Caco-2 (cell line): ENCODE measurements around the gene CNIH2. TPM values are rescaled to one million over a fixed set of nuclear protein-coding genes. Genes with fewer than 3 reads are reported as not detected.

Source experiments
- BruUV-seq: library from RNA; stranded (reverse); fragments of 400-500 nt; replicated peaks from 2 replicates; lab custom pipeline; 2021; lab: Mats Ljungman, UMichigan
- CTCF ChIA-PET: fragments of 300-600 bp; sonication (Branson Sonifier 250); formaldehyde crosslinking; loops from one replicate; lab custom pipeline; 2022; ENCODE audit warnings: antibody characterized with exemption; lab: Charles Lee
- POLR2A ChIA-PET: fragments of 300-600 bp; sonication (Branson Sonifier 250); formaldehyde crosslinking; loops from one replicate; lab custom pipeline; 2022; ENCODE audit warnings: antibody characterized with exemption; lab: Charles Lee
- DNase-seq, 2 experiments: peaks; one replicate each; pipeline versions ENCODE4 v3.0.0 to v3.0.0-alpha.2; 2020 to 2022
- H3K27me3 ChIP-seq: replicated peaks from 2 replicates; pipeline ENCODE4 v1.6.0; 2011; ENCODE audit warnings: low read length; ENCODE audit not compliant: control insufficient read depth, insufficient read depth
- H3K36me3 ChIP-seq: 2 replicates; pipeline ENCODE4 v1.5.1; 2011; ENCODE audit warnings: low read length; ENCODE audit not compliant: control insufficient read depth, insufficient read depth
- H3K4me1 ChIP-seq: fragments of 250-450 bp; sonication (Bioruptor Pico); 2 replicates; pipeline ENCODE4 v1.5.1; 2020; ENCODE audit warnings: mild to moderate bottlenecking
- H3K4me3 ChIP-seq: 2 replicates; pipeline ENCODE4 v1.5.1; 2011; ENCODE audit warnings: low read depth, mild to moderate bottlenecking, control low read depth, low read length
- H3K9me3 ChIP-seq: fragments of 250-450 bp; sonication (Bioruptor Pico); 2 replicates; pipeline ENCODE4 v1.5.1; 2020; ENCODE audit warnings: mild to moderate bottlenecking, moderate library complexity
- H3K27ac Mint-ChIP-seq: one replicate; pipeline ENCODE4 v1.8.0; 2022; ENCODE audit warnings: mixed read lengths; ENCODE audit not compliant: unreplicated experiment
- H3K27me3 Mint-ChIP-seq: one replicate; pipeline ENCODE4 v1.8.0; 2022; ENCODE audit warnings: mixed read lengths; ENCODE audit not compliant: insufficient read depth, unreplicated experiment
- H3K36me3 Mint-ChIP-seq: one replicate; pipeline ENCODE4 v1.8.0; 2022; ENCODE audit warnings: mild to moderate bottlenecking, mixed read lengths; ENCODE audit not compliant: insufficient read depth, unreplicated experiment
- H3K4me1 Mint-ChIP-seq: one replicate; pipeline ENCODE4 v1.8.0; 2022; ENCODE audit warnings: low read depth, mixed read lengths; ENCODE audit not compliant: unreplicated experiment
- H3K4me3 Mint-ChIP-seq: one replicate; pipeline ENCODE4 v1.8.0; 2022; ENCODE audit warnings: mild to moderate bottlenecking, moderate library complexity, mixed read lengths; ENCODE audit not compliant: unreplicated experiment
- H3K9me3 Mint-ChIP-seq: one replicate; pipeline ENCODE4 v1.8.0; 2022; ENCODE audit warnings: mixed read lengths; ENCODE audit not compliant: unreplicated experiment
- CTCF ChIP-seq, 2 experiments: fragments of 200-600 bp in 1 of 2; IDR thresholded peaks; 1 replicate in 1 of 2; 2 replicates in 1 of 2; pipeline versions ENCODE4 v1.5.1 to v1.8.0; 2011 to 2022; ENCODE audit warnings: antibody characterized with exemption in 1 of 2, control low read depth in 1 of 2, inconsistent platforms in 1 of 2, low read depth in 1 of 2, low read length in 1 of 2, mild to moderate bottlenecking in 1 of 2, moderate library complexity in 1 of 2; ENCODE audit not compliant: insufficient read depth in 1 of 2, severe bottlenecking in 1 of 2, unreplicated experiment in 1 of 2
- intact Hi-C: fragments of 100-400 bp; cut with micrococcal nuclease; formaldehyde crosslinking; loops from one replicate; pipeline ENCODE4 v1.10.0; 2022; ENCODE audit not compliant: unreplicated experiment
- total RNA-seq: library from RNA; stranded (reverse); gene quantifications from 2 replicates; pipeline ENCODE4 v1.2.3, GENCODE V29; 2022

Gene CNIH2
- total RNA-seq, 1 experiment from 2014 or later, result 6.1 TPM

DNA sequence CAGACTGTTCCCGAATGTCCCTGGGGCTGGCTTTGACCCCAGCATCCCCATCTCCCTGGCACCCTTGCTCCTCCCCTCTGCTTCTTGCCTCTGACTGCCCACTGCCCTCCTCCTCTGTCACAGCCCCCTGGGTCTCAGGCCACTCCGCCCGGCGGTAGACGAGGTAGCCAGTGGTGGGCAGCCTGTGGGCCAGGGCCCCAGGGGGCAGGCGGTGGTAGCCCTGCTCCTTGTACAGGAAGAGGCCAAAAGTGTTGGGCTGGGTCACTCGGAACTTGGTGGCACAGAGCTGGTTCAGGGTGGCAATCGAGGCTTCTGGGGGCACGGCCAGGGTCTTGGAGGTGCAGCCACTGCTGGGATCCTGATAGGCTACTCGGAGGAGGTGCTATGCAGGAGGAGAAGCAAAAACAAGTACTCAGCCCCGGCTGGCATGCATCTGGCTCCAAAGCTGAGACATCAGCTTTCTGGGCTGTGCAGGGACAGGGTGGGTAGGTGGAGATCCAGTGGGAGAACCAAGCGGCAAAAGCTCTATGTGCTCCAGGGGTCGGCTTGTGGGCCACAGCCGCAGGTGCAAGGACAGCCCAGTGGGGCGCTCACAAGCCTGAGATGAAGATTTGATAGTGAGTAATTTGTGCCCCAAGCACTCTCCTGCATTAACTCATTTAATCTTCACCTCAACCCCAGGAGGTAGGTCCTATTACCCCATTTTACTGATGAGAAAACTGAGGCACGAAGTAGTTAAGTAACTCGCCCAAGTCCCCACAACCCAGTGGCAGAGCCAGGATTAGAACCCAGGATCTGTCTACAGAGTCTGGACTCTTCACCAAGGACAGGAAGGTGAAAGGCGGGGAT lies 54.6 kb downstream of the CNIH2 start:
- DNase-seq, result no peak
- Mint-ChIP-seq H3K4me3 (no peak overlapping the region), H3K9me3 (no peaks in the 10 kb centered on the region), H3K27ac (no peak overlapping the region), H3K4me1 (peaks cover 18% of the 10 kb centered on the region), H3K36me3 (peaks cover 21% of the 10 kb centered on the region), H3K27me3 (no peaks in the 10 kb centered on the region)
- Histone ChIP-seq H3K36me3 (no peaks in the 10 kb centered on the region), H3K9me3 (no peaks in the 10 kb centered on the region), H3K4me3 (no peak overlapping the region), H3K4me1 (peaks cover 22% of the 10 kb centered on the region), H3K27me3 (no peaks in the 10 kb centered on the region)
- ChIA-PET POLR2A (no interaction called here), CTCF (interaction anchor here (1.1 to 2.0 kb wide), 2 partner anchors 20 to 43 kb away, joined by 3 to 8 read pairs; partner anchors contain the start of gene YIF1A)
- BruUV-seq, result no TSS peak
- intact Hi-C loops, result no loop called here
- no peak for TF ChIP-seq CTCF (IDR thresholded peaks at IDR 0.05; ENCODE audit: insufficient read depth in 1 of 2, low read depth in 1 of 2, low read length in 1 of 2, severe bottlenecking in 1 of 2, unreplicated experiment in 1 of 2)

- Mint-ChIP-seq H3K4me3 (no peak overlapping the region), H3K27me3 (no peaks in the 10 kb centered on the region), H3K36me3 (peaks cover 21% of the 10 kb centered on the region), H3K4me1 (peaks cover 10% of the 10 kb centered on the region), H3K27ac (no peak overlapping the region), H3K9me3 (no peaks in the 10 kb centered on the region)
- no peak for TF ChIP-seq CTCF (IDR thresholded peaks at IDR 0.05; ENCODE audit: insufficient read depth in 1 of 2, low read depth in 1 of 2, low read length in 1 of 2, severe bottlenecking in 1 of 2, unreplicated experiment in 1 of 2)
- Histone ChIP-seq H3K36me3 (no peaks in the 10 kb centered on the region), H3K4me3 (no peak overlapping the region), H3K9me3 (no peaks in the 10 kb centered on the region), H3K4me1 (peaks cover 15% of the 10 kb centered on the region), H3K27me3 (no peaks in the 10 kb centered on the region)
- POLR2A ChIA-PET, result no interaction called here
- intact Hi-C loops, result no loop called here
- CTCF ChIA-PET, result interaction anchor here (3.4 kb wide), 1 partner anchor 21 kb away, joined by 90 read pairs; no protein-coding TSS in a partner anchor
- DNase-seq, result no peak
- BruUV-seq, result no TSS peak
Measured at GRCh38 chr11:66333220-66333877, 55.4 kb downstream of the CNIH2 start.

Other genes starting within 250 kb of the CNIH2 start
- not detected in 2 replicates for gene GAL3ST3, start 229.0 kb upstream of the CNIH2 start, total RNA-seq
- gene SF3B2, start 225.8 kb upstream of the CNIH2 start, total RNA-seq, result 224 and 225 TPM in 2 replicates
- 82.2 and 95.2 TPM in 2 replicates for gene PACS1, start 207.9 kb upstream of the CNIH2 start, total RNA-seq
- gene KLC2, start 20.5 kb upstream of the CNIH2 start, total RNA-seq, result 49.5 and 53.1 TPM in 2 replicates
- gene RAB1B, start 9.5 kb upstream of the CNIH2 start, total RNA-seq, result 128 and 132 TPM in 2 replicates
- 140 and 159 TPM in 2 replicates for gene YIF1A, start 11.0 kb downstream of the CNIH2 start, total RNA-seq
- 0.68 and 0.88 TPM in 2 replicates for gene TMEM151A, start 13.7 kb downstream of the CNIH2 start, total RNA-seq
- 0.27 TPM in 1 of 2 replicates, not detected in the other for gene CD248, start 38.9 kb downstream of the CNIH2 start, total RNA-seq
- 11.7 and 12.7 TPM in 2 replicates for gene RIN1, start 58.3 kb downstream of the CNIH2 start, total RNA-seq
- 58.1 and 58.2 TPM in 2 replicates for gene BRMS1, start 66.9 kb downstream of the CNIH2 start, total RNA-seq
- 23.0 and 23.8 TPM in 2 replicates for gene B4GAT1, start 69.5 kb downstream of the CNIH2 start, total RNA-seq
- 30.3 and 32.0 TPM in 2 replicates for gene SLC29A2, start 93.6 kb downstream of the CNIH2 start, total RNA-seq
- gene NPAS4, start 142.9 kb downstream of the CNIH2 start, total RNA-seq, result not detected in 2 replicates
- 201 and 206 TPM in 2 replicates for gene MRPL11, start 160.7 kb downstream of the CNIH2 start, total RNA-seq
- 21.0 and 21.1 TPM in 2 replicates for gene PELI3, start 188.7 kb downstream of the CNIH2 start, total RNA-seq
- 106 TPM in 2 replicates for gene DPP3, start 202.3 kb downstream of the CNIH2 start, total RNA-seq
- 47.1 and 50.0 TPM in 2 replicates for gene BBS1, start 232.5 kb downstream of the CNIH2 start, total RNA-seq